GM21576 (cell line): ENCODE measurements around the gene UBAC2.
"Not testable (repeated sequence)": the region's sequence is repeated elsewhere in the genome, so short reads cannot be mapped to it uniquely, and the experiment has no call there.

ENCODE experiments used
- ATAC-seq: cut with Tn5 transposase; IDR thresholded peaks from one replicate; pipeline ENCODE4 v1.9.1; 2021; ENCODE audit warnings: mild to moderate bottlenecking, moderate library complexity; ENCODE audit not compliant: unreplicated experiment

The UBAC2 gene

GRCh38 chr13:99385940-99386339 lies 185.3 kb downstream of the UBAC2 start:
- ATAC-seq = no peak

GRCh38 chr13:99386495-99386894 lies 185.8 kb downstream of the UBAC2 start:
- no peak for ATAC-seq

- peak; percentile 67 for ATAC-seq
Measured at GRCh38 chr13:99386911-99387788, 186.5 kb downstream of the UBAC2 start.

- no peak for ATAC-seq
Measured at GRCh38 chr13:99388334-99388923, 187.8 kb downstream of the UBAC2 start.

GRCh38 chr13:99389094-99389493 lies 188.4 kb downstream of the UBAC2 start:
- ATAC-seq = not testable (repeated sequence)

GRCh38 chr13:99389520-99390304 lies 189.1 kb downstream of the UBAC2 start:
- ATAC-seq = no peak

GRCh38 chr13:99390601-99391000 lies 189.9 kb downstream of the UBAC2 start:
- no peak for ATAC-seq

- no peak for ATAC-seq
Measured at GRCh38 chr13:99391781-99392469, 191.3 kb downstream of the UBAC2 start.

GRCh38 chr13:99392470-99393135 lies 191.9 kb downstream of the UBAC2 start:
- ATAC-seq = no peak

- ATAC-seq = not testable (repeated sequence)
Measured at GRCh38 chr13:99393391-99393790, 192.7 kb downstream of the UBAC2 start.

- no peak for ATAC-seq
Measured at GRCh38 chr13:99393791-99394735, 193.4 kb downstream of the UBAC2 start.

GRCh38 chr13:99395436-99395835 lies 194.8 kb downstream of the UBAC2 start:
- no peak for ATAC-seq

- no peak for ATAC-seq
Measured at GRCh38 chr13:99396446-99396845, 195.8 kb downstream of the UBAC2 start.

- ATAC-seq = no peak
Measured at GRCh38 chr13:99398071-99398470, 197.4 kb downstream of the UBAC2 start.

- ATAC-seq = no peak
Measured at GRCh38 chr13:99398916-99399622, 198.4 kb downstream of the UBAC2 start.

- no peak for ATAC-seq
Measured at GRCh38 chr13:99399623-99399974, 198.9 kb downstream of the UBAC2 start.

GRCh38 chr13:99403458-99403971 lies 202.9 kb downstream of the UBAC2 start:
- no peak for ATAC-seq

- ATAC-seq = no peak
Measured at GRCh38 chr13:99404005-99404755, 203.5 kb downstream of the UBAC2 start.
